Panc1 (cell line): ENCODE data around the gene RASGEF1C.

ENCODE experiments used
- POLR2AphosphoS5 ChIP-seq: IDR thresholded peaks from 2 replicates; pipeline ENCODE4 v1.6.1; 2012; ENCODE audit warnings: mild to moderate bottlenecking, low read depth, low read length, moderate library complexity
- SIN3A ChIP-seq: IDR thresholded peaks from 2 replicates; pipeline ENCODE4 v1.6.1; 2012; ENCODE audit warnings: low read depth, mild to moderate bottlenecking, low read length, moderate library complexity, borderline replicate concordance; ENCODE audit not compliant: insufficient read depth
- TCF7L2 ChIP-seq: IDR thresholded peaks from 2 replicates; pipeline ENCODE4 v1.6.1; 2011; ENCODE audit warnings: mild to moderate bottlenecking, low read depth, low read length, inconsistent platforms
- TF ChIP-seq, protein P1 (sequence below): fragments of 450-650 bp; IDR thresholded peaks from 2 replicates; pipeline ENCODE4 v1.5.1; 2017; ENCODE audit warnings: mild to moderate bottlenecking
- TF ChIP-seq, protein P2 (sequence below), 2 experiments: IDR thresholded peaks; 2 replicates each; pipeline ENCODE4 v1.6.1; 2011 to 2012; ENCODE audit warnings: low read depth in 2 of 2, control low read depth in 1 of 2, low read length in 1 of 2, mild to moderate bottlenecking in 1 of 2, moderate library complexity in 1 of 2; ENCODE audit not compliant: insufficient read depth in 1 of 2

DNA sequence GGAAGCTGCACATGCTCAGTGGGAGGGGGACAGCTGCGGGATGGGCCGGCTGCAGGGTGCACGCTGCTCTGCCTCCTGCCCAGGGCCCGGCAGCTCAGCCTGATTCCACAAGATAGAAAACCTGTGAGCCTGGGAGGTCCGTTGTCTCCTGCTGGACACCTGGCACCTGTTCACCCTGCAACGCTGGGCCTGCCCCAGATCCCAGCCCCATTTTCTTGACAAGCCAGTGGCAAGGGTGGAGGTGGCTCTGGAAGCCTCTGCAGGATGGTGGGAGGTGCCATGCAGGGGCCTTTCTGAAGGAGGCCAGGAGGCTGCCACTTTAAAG, 69.3 kb downstream of the RASGEF1C start:
- TF ChIP-seq, protein P1, sequence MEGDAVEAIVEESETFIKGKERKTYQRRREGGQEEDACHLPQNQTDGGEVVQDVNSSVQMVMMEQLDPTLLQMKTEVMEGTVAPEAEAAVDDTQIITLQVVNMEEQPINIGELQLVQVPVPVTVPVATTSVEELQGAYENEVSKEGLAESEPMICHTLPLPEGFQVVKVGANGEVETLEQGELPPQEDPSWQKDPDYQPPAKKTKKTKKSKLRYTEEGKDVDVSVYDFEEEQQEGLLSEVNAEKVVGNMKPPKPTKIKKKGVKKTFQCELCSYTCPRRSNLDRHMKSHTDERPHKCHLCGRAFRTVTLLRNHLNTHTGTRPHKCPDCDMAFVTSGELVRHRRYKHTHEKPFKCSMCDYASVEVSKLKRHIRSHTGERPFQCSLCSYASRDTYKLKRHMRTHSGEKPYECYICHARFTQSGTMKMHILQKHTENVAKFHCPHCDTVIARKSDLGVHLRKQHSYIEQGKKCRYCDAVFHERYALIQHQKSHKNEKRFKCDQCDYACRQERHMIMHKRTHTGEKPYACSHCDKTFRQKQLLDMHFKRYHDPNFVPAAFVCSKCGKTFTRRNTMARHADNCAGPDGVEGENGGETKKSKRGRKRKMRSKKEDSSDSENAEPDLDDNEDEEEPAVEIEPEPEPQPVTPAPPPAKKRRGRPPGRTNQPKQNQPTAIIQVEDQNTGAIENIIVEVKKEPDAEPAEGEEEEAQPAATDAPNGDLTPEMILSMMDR: no peak
- no peak for TF ChIP-seq POLR2AphosphoS5
- no peak for TF ChIP-seq SIN3A
- TF ChIP-seq, protein P2, sequence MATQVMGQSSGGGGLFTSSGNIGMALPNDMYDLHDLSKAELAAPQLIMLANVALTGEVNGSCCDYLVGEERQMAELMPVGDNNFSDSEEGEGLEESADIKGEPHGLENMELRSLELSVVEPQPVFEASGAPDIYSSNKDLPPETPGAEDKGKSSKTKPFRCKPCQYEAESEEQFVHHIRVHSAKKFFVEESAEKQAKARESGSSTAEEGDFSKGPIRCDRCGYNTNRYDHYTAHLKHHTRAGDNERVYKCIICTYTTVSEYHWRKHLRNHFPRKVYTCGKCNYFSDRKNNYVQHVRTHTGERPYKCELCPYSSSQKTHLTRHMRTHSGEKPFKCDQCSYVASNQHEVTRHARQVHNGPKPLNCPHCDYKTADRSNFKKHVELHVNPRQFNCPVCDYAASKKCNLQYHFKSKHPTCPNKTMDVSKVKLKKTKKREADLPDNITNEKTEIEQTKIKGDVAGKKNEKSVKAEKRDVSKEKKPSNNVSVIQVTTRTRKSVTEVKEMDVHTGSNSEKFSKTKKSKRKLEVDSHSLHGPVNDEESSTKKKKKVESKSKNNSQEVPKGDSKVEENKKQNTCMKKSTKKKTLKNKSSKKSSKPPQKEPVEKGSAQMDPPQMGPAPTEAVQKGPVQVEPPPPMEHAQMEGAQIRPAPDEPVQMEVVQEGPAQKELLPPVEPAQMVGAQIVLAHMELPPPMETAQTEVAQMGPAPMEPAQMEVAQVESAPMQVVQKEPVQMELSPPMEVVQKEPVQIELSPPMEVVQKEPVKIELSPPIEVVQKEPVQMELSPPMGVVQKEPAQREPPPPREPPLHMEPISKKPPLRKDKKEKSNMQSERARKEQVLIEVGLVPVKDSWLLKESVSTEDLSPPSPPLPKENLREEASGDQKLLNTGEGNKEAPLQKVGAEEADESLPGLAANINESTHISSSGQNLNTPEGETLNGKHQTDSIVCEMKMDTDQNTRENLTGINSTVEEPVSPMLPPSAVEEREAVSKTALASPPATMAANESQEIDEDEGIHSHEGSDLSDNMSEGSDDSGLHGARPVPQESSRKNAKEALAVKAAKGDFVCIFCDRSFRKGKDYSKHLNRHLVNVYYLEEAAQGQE (IDR thresholded peaks at IDR 0.05; ENCODE audit: insufficient read depth in 1 of 2, low read depth in 2 of 2, low read length in 1 of 2): no peak
- TF ChIP-seq TCF7L2: no peak
